Mesodermal cell (in vitro differentiated cells): ENCODE data around the gene VWF.

ENCODE experiments used
- H3K27ac ChIP-seq: 2 replicates; pipeline ENCODE4 v1.7.0; 2013; ENCODE audit warnings: mild to moderate bottlenecking, low read depth, low read length, moderate library complexity; ENCODE audit not compliant: severe bottlenecking
- H3K36me3 ChIP-seq: 2 replicates; pipeline ENCODE4 v1.7.1; 2013; ENCODE audit warnings: mild to moderate bottlenecking, low read length, moderate library complexity; ENCODE audit not compliant: control insufficient read depth, insufficient read depth
- H3K4me1 ChIP-seq: one replicate; pipeline ENCODE4 v1.7.1; 2013; ENCODE audit warnings: mild to moderate bottlenecking, low read length; ENCODE audit not compliant: insufficient read depth, control insufficient read depth, poor library complexity, severe bottlenecking
- H3K4me3 ChIP-seq: 2 replicates; pipeline ENCODE4 v1.7.0; 2013; ENCODE audit warnings: low read length, control low read depth, mild to moderate bottlenecking; ENCODE audit not compliant: insufficient read depth, poor library complexity, severe bottlenecking; ENCODE audit errors: extremely low read depth
- H3K9me3 ChIP-seq: 2 replicates; pipeline ENCODE4 v1.7.1; 2013; ENCODE audit warnings: mild to moderate bottlenecking, low read length, moderate library complexity; ENCODE audit not compliant: control insufficient read depth
- WGBS, 2 experiments: methylation state at CpG; one replicate each; pipeline ENCODE4 v1.1.5; 2013; ENCODE audit warnings: missing lambda C conversion rate in 2 of 2; ENCODE audit not compliant: insufficient coverage in 2 of 2; 5-methylcytosine and 5-hydroxymethylcytosine counted together

Gene VWF

GRCh38 chr12:6068227-6068626 is 56.2 kb downstream of the VWF start:
- Histone ChIP-seq H3K9me3 (no peaks in the 10 kb centered on the region), H3K4me1 (peaks cover 5% of the 10 kb centered on the region), H3K27ac (no peak overlapping the region), H3K36me3 (no peaks in the 10 kb centered on the region), H3K4me3 (no peak overlapping the region)
- WGBS, 2 experiments: 93 to 98% methylated on average over 7 to 9 of the region's 9 CpGs

- Histone ChIP-seq H3K27ac (no peak overlapping the region), H3K4me3 (no peak overlapping the region), H3K9me3 (no peaks in the 10 kb centered on the region), H3K4me1 (peaks cover 5% of the 10 kb centered on the region), H3K36me3 (no peaks in the 10 kb centered on the region)
- 68 to 71% methylated on average over 10 to 11 of the region's 16 CpGs for WGBS, 2 experiments
These were observed 57.1 kb downstream of the VWF start for GRCh38 chr12:6067152-6067916.

GRCh38 chr12:6066651-6067050 is 57.8 kb downstream of the VWF start:
- no peaks in the 10 kb centered on the region for H3K36me3 ChIP-seq
- H3K9me3 ChIP-seq: no peaks in the 10 kb centered on the region
- whole genome bisulfite sequencing, 2 experiments: 92% methylated on average over 1 of the region's 1 CpG; no CpG with 5 or more reads in 1 of the 2 experiments

GRCh38 chr12:6065863-6066199 is 58.6 kb downstream of the VWF start:
- Histone ChIP-seq H3K4me1 (peaks cover 5% of the 10 kb centered on the region), H3K36me3 (no peaks in the 10 kb centered on the region), H3K27ac (no peak overlapping the region), H3K9me3 (no peaks in the 10 kb centered on the region), H3K4me3 (no peak overlapping the region)
- WGBS, 2 experiments: 80 to 96% methylated on average over 2 to 3 of the region's 5 CpGs

More at GRCh38 chr12:6066651-6067050, 57.8 kb downstream of the VWF start:
- no peak overlapping the region for H3K27ac ChIP-seq
- peaks cover 5% of the 10 kb centered on the region for H3K4me1 ChIP-seq
- no peak overlapping the region for H3K4me3 ChIP-seq

- H3K9me3 ChIP-seq: no peaks in the 10 kb centered on the region
- peaks cover 5% of the 10 kb centered on the region for H3K4me1 ChIP-seq
- H3K4me3 ChIP-seq: no peak overlapping the region
- 88 to 93% methylated on average over 7 of the region's 8 CpGs for WGBS, 2 experiments
- no peak overlapping the region for H3K27ac ChIP-seq
- H3K36me3 ChIP-seq: no peaks in the 10 kb centered on the region
These were observed 59.2 kb downstream of the VWF start for GRCh38 chr12:6065131-6065862.

- H3K4me1 ChIP-seq: no peaks in the 10 kb centered on the region
- no peak overlapping the region for H3K27ac ChIP-seq
- WGBS, 2 experiments: 40 to 65% methylated on average over 9 to 15 of the region's 20 CpGs
- no peaks in the 10 kb centered on the region for H3K9me3 ChIP-seq
- H3K4me3 ChIP-seq: no peak overlapping the region
- no peaks in the 10 kb centered on the region for H3K36me3 ChIP-seq
These were observed 61.4 kb downstream of the VWF start for GRCh38 chr12:6062757-6063735.

GRCh38 chr12:6062395-6062756 is 62.1 kb downstream of the VWF start:
- Histone ChIP-seq H3K27ac (no peak overlapping the region), H3K4me1 (no peaks in the 10 kb centered on the region), H3K4me3 (no peak overlapping the region), H3K9me3 (no peaks in the 10 kb centered on the region), H3K36me3 (no peaks in the 10 kb centered on the region)
- WGBS, 2 experiments: 65 to 79% methylated on average over 3 of the region's 3 CpGs

- 90 to 100% methylated on average over 1 of the region's 3 CpGs for WGBS, 2 experiments
These were observed 62.8 kb downstream of the VWF start for GRCh38 chr12:6061660-6062059.

GRCh38 chr12:6059860-6060565 is 64.5 kb downstream of the VWF start:
- H3K36me3 ChIP-seq: no peaks in the 10 kb centered on the region
- H3K4me3 ChIP-seq: no peak overlapping the region
- no peak overlapping the region for H3K27ac ChIP-seq
- no peaks in the 10 kb centered on the region for H3K9me3 ChIP-seq
- peaks cover 3% of the 10 kb centered on the region for H3K4me1 ChIP-seq
- WGBS, 2 experiments: 86 to 87% methylated on average over 11 to 13 of the region's 14 CpGs

More at GRCh38 chr12:6061660-6062059, 62.8 kb downstream of the VWF start:
- Histone ChIP-seq H3K4me1 (peaks cover 3% of the 10 kb centered on the region), H3K36me3 (no peaks in the 10 kb centered on the region), H3K27ac (no peak overlapping the region), H3K9me3 (no peaks in the 10 kb centered on the region), H3K4me3 (no peak overlapping the region)

GRCh38 chr12:6059221-6059620 is 65.2 kb downstream of the VWF start:
- no peaks in the 10 kb centered on the region for H3K9me3 ChIP-seq
- WGBS, 2 experiments: 100% methylated on average over 2 of the region's 3 CpGs
- H3K4me1 ChIP-seq: peaks cover 3% of the 10 kb centered on the region
- H3K36me3 ChIP-seq: no peaks in the 10 kb centered on the region
- H3K27ac ChIP-seq: peak overlapping the region; percentile 2
- no peak overlapping the region for H3K4me3 ChIP-seq
